Gastrocnemius medialis (tissue), 4 donors: ENCODE data around the gene KPNB1. TPM values are rescaled to one million over a fixed set of nuclear protein-coding genes. Genes with fewer than 3 reads are reported as not detected.

Experiments used
- ATAC-seq, 2 donors: fragments of 150-250 bp; one replicate each; pipeline ENCODE4 v1.9.1; 2016
- DNase-seq, 2 donors: peaks; one replicate each; pipeline ENCODE4 v3.0.0-alpha.2; 2019
- H3K27ac ChIP-seq, 4 donors: fragments of 200-600 bp; sonication (generic); 1 replicate in 1 of 4; 2 replicates in 3 of 4; pipeline ENCODE4 v1.5.1; 2016 to 2018; ENCODE audit warnings: mild to moderate bottlenecking in 2 of 4, moderate library complexity in 1 of 4
- H3K27me3 ChIP-seq, 3 donors: fragments of 200-600 bp; sonication (generic) in 2 of 3; 1 replicate in 1 of 3; 2 replicates in 2 of 3; pipeline versions ENCODE4 v1.5.1 to v1.6.0; 2016 to 2019; ENCODE audit warnings: mild to moderate bottlenecking in 1 of 3, moderate library complexity in 1 of 3
- H3K36me3 ChIP-seq, 2 donors: fragments of 200-600 bp; sonication (generic) in 1 of 2; one replicate each; pipeline ENCODE4 v1.5.1; 2017 to 2018
- H3K4me1 ChIP-seq, 2 donors: fragments of 200-600 bp; sonication (generic) in 1 of 2; one replicate each; pipeline ENCODE4 v1.5.1; 2016 to 2017; ENCODE audit warnings: mild to moderate bottlenecking in 2 of 2
- H3K4me3 ChIP-seq, 4 donors: fragments of 200-600 bp; sonication (generic) in 3 of 4; 1 replicate in 1 of 4; 2 replicates in 3 of 4; pipeline ENCODE4 v1.5.1; 2016 to 2019; ENCODE audit warnings: mild to moderate bottlenecking in 2 of 4
- H3K9me3 ChIP-seq, 3 donors: fragments of 200-600 bp; sonication (generic) in 2 of 3; 1 replicate in 1 of 3; 2 replicates in 2 of 3; pipeline ENCODE4 v1.5.1; 2016 to 2019
- POLR2A ChIP-seq, 2 donors: fragments of 450-650 bp; IDR thresholded peaks; one replicate each; pipeline ENCODE4 v1.6.1; 2017; ENCODE audit warnings: antibody characterized with exemption in 2 of 2, mild to moderate bottlenecking in 2 of 2, moderate library complexity in 2 of 2
- in situ Hi-C, 4 donors: fragments of 200-750 bp; cut with MboI; loops; one replicate each; pipeline versions ENCODE4 v1.15.0 to v1.8.0; 2017; ENCODE audit warnings: low sequenced_read_pairs in 4 of 4
- intact Hi-C: fragments of 100-400 bp; cut with DNase I; formaldehyde crosslinking; loops from one replicate; pipeline ENCODE4 v1.15.1; 2023; ENCODE audit warnings: low total_unique reads
- total RNA-seq, 4 donors: library from RNA; depleted of rRNA; stranded (reverse); fragments of >200 nt; gene quantifications; one replicate each; pipeline versions ENCODE4 v1.1.0 to v1.2.3, GENCODE V29; 2016
- TF ChIP-seq, protein P1 (sequence below), 5 experiments: fragments of 450-650 bp in 3 of 5; fragments of 200-600 bp in 2 of 5; sonication (generic) in 2 of 5; IDR thresholded peaks in 4 of 5; conservative IDR thresholded peaks in 1 of 5; 1 replicate in 4 of 5; 2 replicates in 1 of 5; pipeline ENCODE4 v1.5.1; 2016 to 2019; ENCODE audit warnings: antibody characterized with exemption in 5 of 5, mild to moderate bottlenecking in 3 of 5, moderate library complexity in 3 of 5

The KPNB1 gene
- total RNA-seq, 4 donors from 2014 or later: 170 to 238 (median 211) TPM

DNA sequence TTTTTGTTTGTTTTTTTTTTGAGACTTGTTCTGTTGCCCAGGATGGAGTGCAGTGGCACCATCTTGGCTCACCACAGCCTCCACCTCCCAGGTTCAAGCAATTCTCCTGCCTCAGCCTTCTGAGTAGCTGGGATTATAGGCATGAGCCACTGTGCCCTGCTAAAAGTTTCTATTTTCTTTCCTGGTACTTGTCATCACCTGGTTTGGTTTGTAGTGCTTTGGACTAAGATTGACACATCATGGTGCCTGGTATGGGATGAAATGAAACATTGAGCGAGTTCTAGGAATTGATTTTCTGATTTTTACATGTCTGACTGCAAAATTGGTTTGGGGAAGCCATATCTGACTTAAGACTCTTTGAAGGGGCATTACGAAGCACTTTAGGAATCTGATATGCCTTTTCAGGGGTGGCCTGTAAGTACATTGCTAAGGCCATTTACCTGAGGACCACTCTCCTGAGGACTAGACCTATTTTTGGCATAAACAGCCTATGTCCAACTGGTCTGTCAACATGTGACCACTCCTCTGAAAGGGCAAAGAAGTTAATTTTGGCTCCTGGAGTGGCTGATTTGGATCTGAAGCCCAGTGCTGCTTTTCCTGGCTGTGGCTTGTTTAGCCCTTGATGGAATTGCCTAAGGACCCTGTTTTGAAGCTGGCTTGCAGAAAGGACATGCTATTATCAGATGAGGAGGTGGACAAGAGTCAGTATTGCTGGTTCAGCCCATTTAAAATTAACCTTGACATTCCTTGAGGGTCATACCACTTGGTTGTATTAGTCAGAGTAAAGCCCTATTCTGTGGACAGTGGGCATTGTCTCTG is 25.9 kb downstream of the KPNB1 start:
- Histone ChIP-seq H3K4me3 (no peak overlapping the region), H3K27ac (peak overlapping the region in 3 of 4 donors; percentile 11 to 47 (median 15)), H3K27me3 (no peaks in the 10 kb centered on the region), H3K36me3 (peaks cover 2 to 100% of the 10 kb centered on the region in 2 donors), H3K9me3 (no peaks in the 10 kb centered on the region), H3K4me1 (peaks cover 3 to 8% of the 10 kb centered on the region in 2 donors)
- ATAC-seq (peak; percentile 21 to 57), DNase-seq (no peak)
- in situ Hi-C loops: no loop called here
- intact Hi-C loops: no loop called here
- no peak for TF ChIP-seq POLR2A (IDR thresholded peaks at IDR 0.05)
- TF ChIP-seq, protein P1, sequence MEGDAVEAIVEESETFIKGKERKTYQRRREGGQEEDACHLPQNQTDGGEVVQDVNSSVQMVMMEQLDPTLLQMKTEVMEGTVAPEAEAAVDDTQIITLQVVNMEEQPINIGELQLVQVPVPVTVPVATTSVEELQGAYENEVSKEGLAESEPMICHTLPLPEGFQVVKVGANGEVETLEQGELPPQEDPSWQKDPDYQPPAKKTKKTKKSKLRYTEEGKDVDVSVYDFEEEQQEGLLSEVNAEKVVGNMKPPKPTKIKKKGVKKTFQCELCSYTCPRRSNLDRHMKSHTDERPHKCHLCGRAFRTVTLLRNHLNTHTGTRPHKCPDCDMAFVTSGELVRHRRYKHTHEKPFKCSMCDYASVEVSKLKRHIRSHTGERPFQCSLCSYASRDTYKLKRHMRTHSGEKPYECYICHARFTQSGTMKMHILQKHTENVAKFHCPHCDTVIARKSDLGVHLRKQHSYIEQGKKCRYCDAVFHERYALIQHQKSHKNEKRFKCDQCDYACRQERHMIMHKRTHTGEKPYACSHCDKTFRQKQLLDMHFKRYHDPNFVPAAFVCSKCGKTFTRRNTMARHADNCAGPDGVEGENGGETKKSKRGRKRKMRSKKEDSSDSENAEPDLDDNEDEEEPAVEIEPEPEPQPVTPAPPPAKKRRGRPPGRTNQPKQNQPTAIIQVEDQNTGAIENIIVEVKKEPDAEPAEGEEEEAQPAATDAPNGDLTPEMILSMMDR (IDR thresholded peaks at IDR 0.05 in 4 of 5, conservative IDR thresholded peaks at IDR 0.05 in 1 of 5): no peak

- no peaks in the 10 kb centered on the region for H3K9me3 ChIP-seq
- intact Hi-C loops (no loop called here), in situ Hi-C loops (no loop called here)
- TF ChIP-seq, protein P1 (IDR thresholded peaks at IDR 0.05 in 4 of 5, conservative IDR thresholded peaks at IDR 0.05 in 1 of 5): no peak
- TF ChIP-seq POLR2A (IDR thresholded peaks at IDR 0.05): no peak
- H3K27ac ChIP-seq: peak overlapping the region in 3 of 4 donors; percentile 11 to 47 (median 15)
- peaks cover 3 to 100% of the 10 kb centered on the region in 2 donors for H3K36me3 ChIP-seq
- no peak for DNase-seq
- H3K4me3 ChIP-seq: no peak overlapping the region
- ATAC-seq: no peak
- H3K27me3 ChIP-seq: no peaks in the 10 kb centered on the region
- H3K4me1 ChIP-seq: peaks cover 3 to 8% of the 10 kb centered on the region in 2 donors
These were observed 26.4 kb downstream of the KPNB1 start for GRCh38 chr17:47676199-47676472.

DNA sequence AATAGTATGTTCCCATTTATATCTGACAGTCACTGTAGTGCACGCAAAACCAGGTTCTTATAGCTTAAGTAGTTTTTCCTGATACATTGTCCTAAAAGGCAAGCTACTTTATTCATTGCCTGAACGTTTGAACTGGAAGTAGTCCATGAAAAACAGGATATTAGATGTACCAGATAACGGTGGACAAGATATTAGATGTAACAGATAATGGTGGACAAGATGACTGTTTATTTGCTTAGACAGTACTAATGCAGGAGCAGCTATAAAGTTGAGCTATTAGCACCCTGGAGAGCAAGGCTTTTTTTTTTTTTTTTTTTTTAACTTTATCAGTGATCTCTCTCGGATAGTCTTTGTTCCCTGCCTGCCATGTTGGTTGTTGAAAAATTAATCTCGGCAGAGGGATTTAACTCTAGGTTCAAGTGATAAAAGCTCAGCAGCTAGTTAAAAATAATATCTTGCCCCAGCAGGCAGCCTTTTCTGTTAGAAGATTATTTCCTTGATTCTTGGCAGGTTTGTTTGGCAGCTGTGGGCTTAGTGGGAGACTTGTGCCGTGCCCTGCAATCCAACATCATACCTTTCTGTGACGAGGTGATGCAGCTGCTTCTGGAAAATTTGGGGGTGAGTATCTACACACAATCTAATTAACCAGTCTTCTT is 26.9 kb downstream of the KPNB1 start:
- H3K9me3 ChIP-seq: no peaks in the 10 kb centered on the region
- TF ChIP-seq, protein P1 (IDR thresholded peaks at IDR 0.05 in 4 of 5, conservative IDR thresholded peaks at IDR 0.05 in 1 of 5): no peak
- TF ChIP-seq POLR2A (IDR thresholded peaks at IDR 0.05): no peak
- intact Hi-C loops: no loop called here
- ATAC-seq (no peak), DNase-seq (no peak)
- H3K27ac ChIP-seq: peak overlapping the region in 1 of 4 donors; percentile 47
- H3K4me3 ChIP-seq: no peak overlapping the region
- no peaks in the 10 kb centered on the region for H3K27me3 ChIP-seq
- H3K4me1 ChIP-seq: peaks cover 3 to 8% of the 10 kb centered on the region in 2 donors
- H3K36me3 ChIP-seq: peaks cover 3 to 98% of the 10 kb centered on the region in 2 donors
- in situ Hi-C loops: no loop called here

DNA sequence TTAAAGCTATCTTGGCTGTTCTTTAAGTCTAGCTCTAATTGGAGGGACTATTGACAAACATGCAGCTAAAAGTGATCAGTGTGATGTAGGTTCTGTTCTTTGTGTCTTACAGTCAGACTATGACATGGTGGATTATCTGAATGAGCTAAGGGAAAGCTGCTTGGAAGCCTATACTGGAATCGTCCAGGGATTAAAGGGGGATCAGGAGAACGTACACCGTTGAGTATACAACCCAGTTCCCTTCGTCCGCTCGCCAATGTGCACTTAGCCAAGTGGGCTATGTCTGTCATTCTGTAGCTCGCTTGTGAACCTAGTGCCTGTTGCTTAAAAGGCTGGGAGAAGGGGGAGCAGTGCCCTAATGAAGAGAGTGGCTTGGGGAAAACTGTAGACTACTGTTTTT is 28.5 kb downstream of the KPNB1 start:
- in situ Hi-C loops (no loop called here), intact Hi-C loops (no loop called here)
- H3K27ac ChIP-seq: no peak overlapping the region
- peaks cover 3 to 8% of the 10 kb centered on the region in 2 donors for H3K4me1 ChIP-seq
- H3K9me3 ChIP-seq: no peaks in the 10 kb centered on the region
- peaks cover 3 to 94% of the 10 kb centered on the region in 2 donors for H3K36me3 ChIP-seq
- TF ChIP-seq, protein P1 (IDR thresholded peaks at IDR 0.05 in 4 of 5, conservative IDR thresholded peaks at IDR 0.05 in 1 of 5): no peak
- TF ChIP-seq POLR2A (IDR thresholded peaks at IDR 0.05): no peak
- no peaks in the 10 kb centered on the region for H3K27me3 ChIP-seq
- no peak for ATAC-seq
- H3K4me3 ChIP-seq: no peak overlapping the region
- DNase-seq: no peak
